ENCODE measurements around the gene CCDC198.

Gene CCDC198

GRCh38 chr14:57462551-57462950 lies 31.1 kb downstream of the CCDC198 start:
- DNase-seq, result no peak

GRCh38 chr14:57461777-57462320 lies 31.8 kb downstream of the CCDC198 start:
- DNase-seq, result no peak

- DNase-seq, result no peak
These were observed 57.7 kb downstream of the CCDC198 start for GRCh38 chr14:57435923-57436322.

- no peak for DNase-seq
These were observed 72.7 kb downstream of the CCDC198 start for GRCh38 chr14:57420986-57421385.

- DNase-seq, result no peak
These were observed 73.6 kb downstream of the CCDC198 start for GRCh38 chr14:57420033-57420432.

Measured in NCI-H524 (cell line).